Brain microvascular endothelial cell (primary cell): ENCODE results near the gene MALRD1.

Experiments used
- DNase-seq: peaks from one replicate; pipeline ENCODE4 v3.0.0-alpha.2; 2020
- H3K27ac ChIP-seq: fragments of 250-450 bp; sonication (Bioruptor Pico); 2 replicates; pipeline ENCODE4 v1.5.1; 2020; ENCODE audit warnings: mild to moderate bottlenecking, moderate library complexity
- H3K27me3 ChIP-seq: fragments of 250-450 bp; sonication (Bioruptor Pico); replicated peaks from 2 replicates; pipeline ENCODE4 v1.5.1; 2020; ENCODE audit warnings: mild to moderate bottlenecking
- H3K36me3 ChIP-seq: fragments of 250-450 bp; sonication (Bioruptor Pico); replicated peaks from 2 replicates; pipeline ENCODE4 v1.5.1; 2020; ENCODE audit warnings: mild to moderate bottlenecking
- H3K4me3 ChIP-seq: 2 replicates; pipeline ENCODE4 v1.5.1; 2011; ENCODE audit warnings: low read depth, mild to moderate bottlenecking, control low read depth, low read length, moderate library complexity
- in situ Hi-C: cut with HindIII; loops from 2 replicates; pipeline ENCODE4 v1.10.0; 2017; ENCODE audit warnings: low sequenced_read_pairs, low pct_ligation_motif_present
- TF ChIP-seq, protein P1 (sequence below): IDR thresholded peaks from 2 replicates; pipeline ENCODE4 v1.5.1; 2011; ENCODE audit warnings: low read depth, mild to moderate bottlenecking, moderate library complexity, low read length, control low read depth, inconsistent platforms; ENCODE audit errors: missing control alignments

The MALRD1 gene

DNA sequence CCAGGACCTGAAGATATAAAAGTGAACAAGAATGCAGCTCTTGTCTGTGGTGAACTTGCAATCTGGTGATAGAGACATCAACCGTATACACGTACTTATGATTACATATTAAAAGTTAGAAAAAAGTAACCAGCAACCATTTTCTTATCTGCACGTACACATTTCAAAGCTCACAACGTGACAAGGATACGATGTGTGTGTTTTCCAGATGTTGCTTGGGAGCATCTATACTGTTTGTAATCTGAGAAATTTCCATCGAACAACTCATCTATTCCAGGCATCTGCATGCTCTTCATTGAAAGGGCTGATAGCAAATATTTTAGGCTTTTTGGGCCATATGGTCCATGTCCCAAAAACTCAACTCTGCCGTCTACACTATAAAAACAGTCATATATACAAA, 23.3 kb downstream of the MALRD1 start:
- Histone ChIP-seq H3K27ac (no peak overlapping the region), H3K4me3 (no peak overlapping the region), H3K27me3 (no peaks in the 10 kb centered on the region), H3K36me3 (no peaks in the 10 kb centered on the region)
- in situ Hi-C loops = no loop called here
- TF ChIP-seq, protein P1, sequence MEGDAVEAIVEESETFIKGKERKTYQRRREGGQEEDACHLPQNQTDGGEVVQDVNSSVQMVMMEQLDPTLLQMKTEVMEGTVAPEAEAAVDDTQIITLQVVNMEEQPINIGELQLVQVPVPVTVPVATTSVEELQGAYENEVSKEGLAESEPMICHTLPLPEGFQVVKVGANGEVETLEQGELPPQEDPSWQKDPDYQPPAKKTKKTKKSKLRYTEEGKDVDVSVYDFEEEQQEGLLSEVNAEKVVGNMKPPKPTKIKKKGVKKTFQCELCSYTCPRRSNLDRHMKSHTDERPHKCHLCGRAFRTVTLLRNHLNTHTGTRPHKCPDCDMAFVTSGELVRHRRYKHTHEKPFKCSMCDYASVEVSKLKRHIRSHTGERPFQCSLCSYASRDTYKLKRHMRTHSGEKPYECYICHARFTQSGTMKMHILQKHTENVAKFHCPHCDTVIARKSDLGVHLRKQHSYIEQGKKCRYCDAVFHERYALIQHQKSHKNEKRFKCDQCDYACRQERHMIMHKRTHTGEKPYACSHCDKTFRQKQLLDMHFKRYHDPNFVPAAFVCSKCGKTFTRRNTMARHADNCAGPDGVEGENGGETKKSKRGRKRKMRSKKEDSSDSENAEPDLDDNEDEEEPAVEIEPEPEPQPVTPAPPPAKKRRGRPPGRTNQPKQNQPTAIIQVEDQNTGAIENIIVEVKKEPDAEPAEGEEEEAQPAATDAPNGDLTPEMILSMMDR = no peak
- no peak for DNase-seq

DNA sequence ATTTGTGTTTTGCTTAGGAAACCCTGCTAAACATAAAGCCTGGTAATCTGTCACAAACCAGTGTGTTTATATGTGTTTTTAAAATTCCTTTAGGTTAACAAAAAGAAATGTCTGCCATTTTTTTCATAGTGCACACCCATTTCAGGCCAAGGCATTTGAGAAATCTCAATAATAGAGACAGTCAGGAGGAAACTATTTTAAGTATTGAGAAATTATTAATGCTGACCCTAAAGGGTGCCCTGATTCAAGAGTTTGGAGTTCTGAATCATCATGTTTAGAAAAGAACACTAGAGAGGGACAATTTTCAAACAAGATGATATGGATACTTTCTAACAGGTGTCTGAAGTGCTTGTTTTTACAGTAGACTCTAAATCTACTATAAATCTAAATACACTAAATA, 28.7 kb downstream of the MALRD1 start:
- no peak for DNase-seq
- TF ChIP-seq, protein P1 = no peak
- in situ Hi-C loops = no loop called here
- Histone ChIP-seq H3K27ac (no peak overlapping the region), H3K4me3 (no peak overlapping the region), H3K27me3 (no peaks in the 10 kb centered on the region), H3K36me3 (no peaks in the 10 kb centered on the region)

DNA sequence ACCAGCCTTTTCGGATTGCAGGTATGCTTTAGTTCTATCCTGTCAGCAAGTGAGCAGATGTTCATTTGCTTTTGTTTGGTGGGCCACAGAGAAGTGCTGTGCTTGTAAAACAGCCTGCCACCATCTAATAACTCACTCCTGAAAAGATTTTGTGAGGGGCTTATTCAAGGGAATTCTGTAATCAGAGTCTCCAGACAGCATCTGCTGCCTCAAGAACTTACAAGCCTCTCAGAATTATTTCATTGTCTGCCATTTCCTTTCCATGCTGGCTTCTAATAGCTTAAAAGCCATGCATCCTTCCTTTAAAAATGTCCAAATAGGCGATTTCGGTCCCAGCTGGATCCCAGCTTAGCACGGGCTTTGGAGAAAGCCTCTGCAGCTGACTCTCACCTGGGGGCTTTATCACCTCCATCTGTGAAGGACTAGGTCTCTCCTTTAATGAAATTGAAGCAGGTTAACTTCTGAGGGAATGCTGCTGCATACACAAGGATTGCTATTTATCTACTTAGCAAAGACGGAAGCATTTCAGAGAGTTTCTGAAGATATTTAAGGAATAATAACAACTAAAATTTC, 48.0 kb downstream of the MALRD1 start:
- H3K27me3 ChIP-seq = no peaks in the 10 kb centered on the region

DNA sequence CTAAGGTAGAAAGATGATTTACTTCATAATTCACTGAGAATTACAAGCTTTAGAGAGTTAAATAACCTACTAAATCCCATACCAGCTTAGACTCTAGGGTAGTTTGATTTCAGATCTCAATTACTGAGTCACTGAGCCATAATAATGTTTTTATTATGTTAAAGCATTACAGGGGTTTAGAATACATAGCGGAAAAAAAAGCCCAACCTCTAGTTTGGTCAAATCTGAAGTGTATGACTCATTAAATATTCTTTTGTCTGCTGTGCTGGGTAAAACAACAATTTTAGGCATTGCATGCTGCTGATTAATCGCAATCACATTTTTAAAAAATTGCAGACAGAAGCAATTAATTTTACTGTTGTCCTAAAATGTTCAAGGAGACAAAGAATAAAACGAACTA, 48.5 kb downstream of the MALRD1 start:
- in situ Hi-C loops = no loop called here
- TF ChIP-seq, protein P1 = no peak
- Histone ChIP-seq H3K36me3 (no peaks in the 10 kb centered on the region), H3K4me3 (no peak overlapping the region), H3K27me3 (no peaks in the 10 kb centered on the region), H3K27ac (no peak overlapping the region)
- DNase-seq = no peak

More for the DNA sequence above, 48.0 kb downstream of the MALRD1 start:
- DNase-seq = no peak
- H3K27ac ChIP-seq = no peak overlapping the region
- no peak overlapping the region for H3K4me3 ChIP-seq
- H3K36me3 ChIP-seq = no peaks in the 10 kb centered on the region
- TF ChIP-seq, protein P1 = no peak
- in situ Hi-C loops = no loop called here

DNA sequence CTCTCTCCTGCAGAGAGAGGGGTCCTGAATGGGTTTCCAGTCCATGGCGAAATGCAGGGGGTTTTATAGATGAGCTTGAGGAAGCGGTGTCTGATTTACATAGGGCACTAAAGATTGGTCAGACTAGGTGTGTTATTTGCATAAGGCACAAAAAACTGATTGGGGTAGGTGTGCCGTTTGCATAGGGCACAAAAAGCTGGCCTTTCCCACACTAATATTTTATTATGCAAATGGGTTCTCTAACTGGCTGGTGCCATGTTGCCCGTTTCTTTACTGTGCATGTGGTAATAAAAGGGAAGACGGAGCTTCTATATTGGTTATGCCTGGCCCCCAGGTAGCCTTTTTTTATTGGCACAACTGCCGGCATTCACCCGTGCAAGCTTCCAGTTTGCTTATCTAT, 50.2 kb downstream of the MALRD1 start:
- H3K27me3 ChIP-seq = no peaks in the 10 kb centered on the region
- no peaks in the 10 kb centered on the region for H3K36me3 ChIP-seq
- no peak overlapping the region for H3K4me3 ChIP-seq
- in situ Hi-C loops = no loop called here
- no peak for DNase-seq
- no peak overlapping the region for H3K27ac ChIP-seq
- TF ChIP-seq, protein P1 = no peak

DNA sequence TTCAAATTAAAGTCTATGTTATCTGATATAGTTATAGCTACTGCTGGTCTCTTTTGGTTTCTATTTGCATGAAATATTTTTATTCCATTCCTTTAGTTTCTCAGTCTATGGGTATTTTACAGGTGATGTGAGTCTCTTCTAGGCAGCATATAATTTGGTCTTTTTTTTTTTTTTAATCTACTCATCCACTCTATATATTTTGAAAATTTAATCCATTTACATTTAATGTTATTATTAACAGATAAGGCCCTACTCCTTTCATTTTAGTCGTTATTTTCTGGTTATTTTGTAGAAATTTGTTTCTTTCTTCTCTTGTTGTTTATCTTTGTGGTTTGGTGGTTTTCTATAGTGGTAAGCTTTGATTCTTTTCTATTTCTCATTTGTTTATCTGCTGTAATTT, 58.8 kb downstream of the MALRD1 start:
- H3K36me3 ChIP-seq = no peaks in the 10 kb centered on the region
- no peaks in the 10 kb centered on the region for H3K27me3 ChIP-seq
- no peak overlapping the region for H3K27ac ChIP-seq
- in situ Hi-C loops = no loop called here
- no peak overlapping the region for H3K4me3 ChIP-seq
- TF ChIP-seq, protein P1 = no peak
- DNase-seq = no peak
